Activated CD4-positive, alpha-beta memory T cell treated with anti-CD3 and anti-CD28 coated beads, Interleukin-2, amount 10 ng/mL, durations not matched to agents 7 days and 5 days (primary cell): ENCODE measurements around the gene SERTAD2. TPM values are rescaled to one million over a fixed set of nuclear protein-coding genes. Genes with fewer than 3 reads are reported as not detected.

Experiments
- CTCF ChIA-PET: fragments of 350-600 bp; sonication (Branson Sonifier 250); formaldehyde crosslinking; loops from one replicate; lab custom pipeline; 2021; ENCODE audit warnings: antibody characterized with exemption, inconsistent platforms; lab: Charles Lee
- POLR2A ChIA-PET: fragments of 350-600 bp; sonication (Branson Sonifier 250); formaldehyde crosslinking; loops from one replicate; lab custom pipeline; 2021; ENCODE audit warnings: antibody characterized with exemption; lab: Charles Lee
- DNase-seq: peaks from one replicate; pipeline ENCODE4 v3.0.0-alpha.2; 2020
- H3K27ac Mint-ChIP-seq: one replicate; pipeline ENCODE4 v1.8.0; 2021; ENCODE audit warnings: mild to moderate bottlenecking, mixed read lengths
- H3K27me3 Mint-ChIP-seq: one replicate; pipeline ENCODE4 v1.8.0; 2021; ENCODE audit warnings: mixed read lengths
- H3K36me3 Mint-ChIP-seq: one replicate; pipeline ENCODE4 v1.8.0; 2021; ENCODE audit warnings: low read depth, mixed read lengths
- H3K4me1 Mint-ChIP-seq: one replicate; pipeline ENCODE4 v1.8.0; 2021; ENCODE audit warnings: mixed read lengths
- H3K4me3 Mint-ChIP-seq: one replicate; pipeline ENCODE4 v1.8.0; 2021; ENCODE audit warnings: mild to moderate bottlenecking, mixed read lengths
- H3K9me3 Mint-ChIP-seq: one replicate; pipeline ENCODE4 v1.8.0; 2021; ENCODE audit warnings: mixed read lengths
- total RNA-seq, 2 experiments: library from RNA; stranded (reverse); gene quantifications; one replicate each; pipeline ENCODE4 v1.2.3, GENCODE V29; 2021

SERTAD2 gene
- total RNA-seq, 2 experiments from 2014 or later, result 16.2 to 17.5 TPM

GRCh38 chr2:64624108-64624610 is 29.6 kb downstream of the SERTAD2 start:
- H3K4me3 Mint-ChIP-seq, result no peak overlapping the region
- H3K27me3 Mint-ChIP-seq, result peaks cover 6% of the 10 kb centered on the region
- peaks cover 3% of the 10 kb centered on the region for H3K4me1 Mint-ChIP-seq
- ChIA-PET CTCF (interaction anchor here (0.9 kb wide), 1 partner anchor 10 kb away, joined by 3 read pairs; no protein-coding TSS in a partner anchor), POLR2A (interaction anchor here (0.8 to 1.3 kb wide), 2 partner anchors 18 to 40 kb away, joined by 3 read pairs; no protein-coding TSS in a partner anchor)
- peak; percentile 14 for DNase-seq
- no peaks in the 10 kb centered on the region for H3K9me3 Mint-ChIP-seq
- H3K27ac Mint-ChIP-seq, result no peak overlapping the region
- no peaks in the 10 kb centered on the region for H3K36me3 Mint-ChIP-seq

- Mint-ChIP-seq H3K9me3 (no peaks in the 10 kb centered on the region), H3K27me3 (peaks cover 9% of the 10 kb centered on the region), H3K4me1 (peaks cover 3% of the 10 kb centered on the region), H3K4me3 (no peak overlapping the region), H3K27ac (no peak overlapping the region), H3K36me3 (no peaks in the 10 kb centered on the region)
- POLR2A ChIA-PET, result interaction anchor here (1.3 kb wide), 1 partner anchor 18 kb away, joined by 3 read pairs; no protein-coding TSS in a partner anchor
- DNase-seq, result no peak
- CTCF ChIA-PET, result no interaction called here
Measured at GRCh38 chr2:64623242-64623850, 30.4 kb downstream of the SERTAD2 start.

GRCh38 chr2:64622443-64623241 is 31.1 kb downstream of the SERTAD2 start:
- Mint-ChIP-seq H3K27ac (no peak overlapping the region), H3K36me3 (no peaks in the 10 kb centered on the region), H3K9me3 (no peaks in the 10 kb centered on the region), H3K4me1 (peaks cover 3% of the 10 kb centered on the region), H3K4me3 (no peak overlapping the region), H3K27me3 (peaks cover 9% of the 10 kb centered on the region)
- DNase-seq, result peak; percentile 12
- CTCF ChIA-PET, result no interaction called here
- POLR2A ChIA-PET, result interaction anchor here (1.3 kb wide), 1 partner anchor 17 kb away, joined by 3 read pairs; no protein-coding TSS in a partner anchor

GRCh38 chr2:64620661-64621060 is 33.1 kb downstream of the SERTAD2 start:
- no peak overlapping the region for H3K27ac Mint-ChIP-seq
- DNase-seq, result no peak
- H3K27me3 Mint-ChIP-seq, result peaks cover 9% of the 10 kb centered on the region
- no peaks in the 10 kb centered on the region for H3K9me3 Mint-ChIP-seq
- ChIA-PET POLR2A (no interaction called here), CTCF (no interaction called here)
- H3K4me1 Mint-ChIP-seq, result peaks cover 3% of the 10 kb centered on the region
- H3K36me3 Mint-ChIP-seq, result no peaks in the 10 kb centered on the region
- no peak overlapping the region for H3K4me3 Mint-ChIP-seq

GRCh38 chr2:64617631-64618151 is 36.0 kb downstream of the SERTAD2 start:
- ChIA-PET CTCF (interaction anchor here (0.9 to 1.7 kb wide), 3 partner anchors 10 to 258 kb away, joined by 3 to 6 read pairs (median 4); no protein-coding TSS in a partner anchor), POLR2A (interaction anchor here (1.3 to 1.8 kb wide), 4 partner anchors 8 to 126 kb away, joined by 3 to 9 read pairs (median 6); no protein-coding TSS in a partner anchor)
- no peaks in the 10 kb centered on the region for H3K9me3 Mint-ChIP-seq
- peaks cover 13% of the 10 kb centered on the region for H3K27me3 Mint-ChIP-seq
- DNase-seq, result no peak
- peaks cover 3% of the 10 kb centered on the region for H3K4me1 Mint-ChIP-seq
- H3K27ac Mint-ChIP-seq, result no peak overlapping the region
- H3K4me3 Mint-ChIP-seq, result no peak overlapping the region
- no peaks in the 10 kb centered on the region for H3K36me3 Mint-ChIP-seq

- peaks cover 14% of the 10 kb centered on the region for H3K27me3 Mint-ChIP-seq
- H3K9me3 Mint-ChIP-seq, result no peaks in the 10 kb centered on the region
- CTCF ChIA-PET, result interaction anchor here (0.8 to 1.5 kb wide), 6 partner anchors 9 to 216 kb away, joined by 3 to 8 read pairs (median 3); no protein-coding TSS in a partner anchor
- no peak overlapping the region for H3K27ac Mint-ChIP-seq
- H3K36me3 Mint-ChIP-seq, result no peaks in the 10 kb centered on the region
- POLR2A ChIA-PET, result interaction anchor here (0.7 to 1.3 kb wide), 4 partner anchors 9 to 92 kb away, joined by 3 read pairs; partner anchors contain the start of genes AFTPH and SERTAD2
- H3K4me1 Mint-ChIP-seq, result no peaks in the 10 kb centered on the region
- H3K4me3 Mint-ChIP-seq, result no peak overlapping the region
- DNase-seq, result no peak
Measured at GRCh38 chr2:64615844-64616536, 37.7 kb downstream of the SERTAD2 start.

- CTCF ChIA-PET, result interaction anchor here (1.1 to 1.5 kb wide), 2 partner anchors 32 to 216 kb away, joined by 3 to 4 read pairs; no protein-coding TSS in a partner anchor
- no peak for DNase-seq
- Mint-ChIP-seq H3K27ac (no peak overlapping the region), H3K27me3 (peaks cover 19% of the 10 kb centered on the region), H3K9me3 (no peaks in the 10 kb centered on the region), H3K4me1 (no peaks in the 10 kb centered on the region), H3K4me3 (no peak overlapping the region), H3K36me3 (no peaks in the 10 kb centered on the region)
- POLR2A ChIA-PET, result interaction anchor here (0.7 to 1.6 kb wide), 3 partner anchors 8 to 38 kb away, joined by 3 to 4 read pairs (median 4); partner anchors contain the start of gene SERTAD2
Measured at GRCh38 chr2:64615192-64615763, 38.4 kb downstream of the SERTAD2 start.

GRCh38 chr2:64613276-64613675 is 40.4 kb downstream of the SERTAD2 start:
- POLR2A ChIA-PET, result no interaction called here
- no peak overlapping the region for H3K27ac Mint-ChIP-seq

GRCh38 chr2:64612575-64613195 is 41.0 kb downstream of the SERTAD2 start:
- no peaks in the 10 kb centered on the region for H3K9me3 Mint-ChIP-seq
- no peaks in the 10 kb centered on the region for H3K36me3 Mint-ChIP-seq
- peaks cover 10% of the 10 kb centered on the region for H3K4me1 Mint-ChIP-seq
- H3K27me3 Mint-ChIP-seq, result peaks cover 12% of the 10 kb centered on the region
- ChIA-PET CTCF (no interaction called here), POLR2A (no interaction called here)
- no peak overlapping the region for H3K27ac Mint-ChIP-seq
- no peak for DNase-seq
- H3K4me3 Mint-ChIP-seq, result no peak overlapping the region

More at GRCh38 chr2:64613276-64613675, 40.4 kb downstream of the SERTAD2 start:
- CTCF ChIA-PET, result no interaction called here
- peaks cover 4% of the 10 kb centered on the region for H3K4me1 Mint-ChIP-seq
- H3K4me3 Mint-ChIP-seq, result no peak overlapping the region
- H3K9me3 Mint-ChIP-seq, result no peaks in the 10 kb centered on the region
- DNase-seq, result no peak
- H3K27me3 Mint-ChIP-seq, result peaks cover 12% of the 10 kb centered on the region
- no peaks in the 10 kb centered on the region for H3K36me3 Mint-ChIP-seq

- ChIA-PET POLR2A (interaction anchor here (1.8 kb wide), 1 partner anchor 8 kb away, joined by 9 read pairs; no protein-coding TSS in a partner anchor), CTCF (interaction anchor here (2.0 to 5.0 kb wide), 3 partner anchors 18 to 42 kb away, joined by 5 to 31 read pairs (median 30); partner anchors contain the start of gene SERTAD2)
- Mint-ChIP-seq H3K36me3 (no peaks in the 10 kb centered on the region), H3K9me3 (no peaks in the 10 kb centered on the region), H3K4me1 (peaks cover 29% of the 10 kb centered on the region), H3K27me3 (peaks cover 12% of the 10 kb centered on the region), H3K4me3 (peak overlapping the region; percentile 66), H3K27ac (no peak overlapping the region)
- DNase-seq, result no peak
Measured at GRCh38 chr2:64610316-64610855, 43.3 kb downstream of the SERTAD2 start.

GRCh38 chr2:64609942-64610281 is 43.8 kb downstream of the SERTAD2 start:
- Mint-ChIP-seq H3K4me1 (peaks cover 29% of the 10 kb centered on the region), H3K27ac (no peak overlapping the region), H3K36me3 (no peaks in the 10 kb centered on the region), H3K9me3 (no peaks in the 10 kb centered on the region), H3K27me3 (peaks cover 12% of the 10 kb centered on the region), H3K4me3 (peak overlapping the region; percentile 66)
- ChIA-PET POLR2A (interaction anchor here (0.9 to 5.1 kb wide), 7 partner anchors 8 to 283 kb away, joined by 3 to 54 read pairs (median 4); partner anchors contain the start of genes AFTPH and SERTAD2), CTCF (interaction anchor here (0.6 to 5.0 kb wide), 6 partner anchors 18 to 258 kb away, joined by 3 to 31 read pairs (median 4); partner anchors contain the start of genes AFTPH and SERTAD2)
- DNase-seq, result no peak
